Occipital lobe (tissue), 2 donors: ENCODE results near the gene PNPLA8. TPM values are rescaled to one million over a fixed set of nuclear protein-coding genes. Genes with fewer than 3 reads are reported as not detected.

ENCODE experiments used
- DNase-seq: peaks from one replicate; lab custom pipeline; 2025; lab: John Stamatoyannopoulos, UW
- total RNA-seq: library from RNA; depleted of rRNA; stranded (reverse); fragments of >200 nt; gene quantifications from one replicate; pipeline ENCODE4 v1.2.3, GENCODE V29; 2014

The PNPLA8 gene
- total RNA-seq, 1 donor from 2014 or later, result 89.8 TPM

DNA sequence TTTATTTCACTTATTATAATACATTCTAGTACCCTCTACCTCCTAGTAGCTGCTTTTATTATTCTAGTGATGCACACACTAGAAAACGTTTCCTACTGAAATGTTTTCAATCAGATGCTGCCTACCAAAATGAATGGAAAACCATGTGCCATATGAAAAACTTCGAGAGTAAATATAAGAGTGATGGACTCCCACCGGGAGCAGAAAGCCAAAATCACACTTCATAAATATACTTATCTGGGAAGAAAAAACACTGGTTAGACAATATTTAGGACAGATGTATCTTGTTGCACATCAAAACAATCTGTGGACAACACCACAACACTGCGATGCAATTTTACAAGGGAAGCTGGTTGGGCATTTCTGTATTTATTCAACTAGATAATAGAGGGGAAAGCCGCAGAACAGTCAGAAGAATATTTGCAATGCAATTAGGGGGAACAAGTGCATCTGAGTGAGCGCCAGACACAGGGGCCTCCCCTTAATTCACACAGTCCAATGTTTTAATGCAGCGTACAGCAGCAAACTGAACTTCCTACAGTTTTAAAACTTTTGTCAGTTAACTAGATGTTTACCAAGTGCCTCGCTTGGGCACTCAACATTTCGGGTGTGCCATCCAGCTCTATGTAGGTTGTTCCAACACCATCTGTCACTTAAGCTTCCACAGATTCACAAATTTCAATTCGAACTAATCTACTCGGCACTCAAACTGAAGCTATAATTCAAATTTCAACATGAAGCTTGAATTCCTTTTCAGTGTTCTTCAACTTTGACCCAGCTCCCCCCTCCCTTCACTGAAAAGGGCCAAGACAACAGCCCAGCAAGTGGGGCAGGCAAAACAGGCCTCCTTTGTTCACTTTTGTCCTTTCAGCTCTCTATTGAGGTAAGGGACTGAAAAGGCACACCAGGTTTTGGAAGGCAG lies 77.1 kb downstream of the PNPLA8 start:
- no peak for DNase-seq

- no peak for DNase-seq
These were observed 83.8 kb downstream of the PNPLA8 start for GRCh38 chr7:108442039-108442568.

DNA sequence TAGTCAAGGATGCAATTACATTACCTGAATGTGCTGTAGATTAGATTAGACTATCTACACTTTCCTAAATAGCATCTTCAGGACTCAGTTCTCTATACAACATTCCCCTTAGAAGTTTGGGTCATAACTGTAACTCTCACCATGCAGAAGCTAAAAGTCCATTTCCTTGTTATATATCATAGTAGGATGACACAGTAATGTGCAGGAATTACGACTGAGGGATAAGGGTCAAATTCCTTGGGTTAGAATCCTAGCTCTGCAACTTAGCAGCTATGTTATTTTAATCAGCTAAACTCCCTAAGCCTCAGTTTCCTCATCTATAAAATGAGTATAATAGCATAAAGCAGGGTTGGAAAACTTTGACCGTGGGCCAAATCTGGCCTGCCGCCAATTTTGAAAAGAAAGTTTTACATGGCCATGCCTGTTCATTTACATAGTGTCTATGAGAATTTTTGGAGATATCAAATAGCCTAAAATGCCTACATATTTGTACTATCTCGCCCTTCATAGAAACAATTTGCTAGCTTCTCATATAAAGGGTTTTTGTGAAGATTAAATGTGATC lies 84.5 kb downstream of the PNPLA8 start:
- no peak for DNase-seq

DNA sequence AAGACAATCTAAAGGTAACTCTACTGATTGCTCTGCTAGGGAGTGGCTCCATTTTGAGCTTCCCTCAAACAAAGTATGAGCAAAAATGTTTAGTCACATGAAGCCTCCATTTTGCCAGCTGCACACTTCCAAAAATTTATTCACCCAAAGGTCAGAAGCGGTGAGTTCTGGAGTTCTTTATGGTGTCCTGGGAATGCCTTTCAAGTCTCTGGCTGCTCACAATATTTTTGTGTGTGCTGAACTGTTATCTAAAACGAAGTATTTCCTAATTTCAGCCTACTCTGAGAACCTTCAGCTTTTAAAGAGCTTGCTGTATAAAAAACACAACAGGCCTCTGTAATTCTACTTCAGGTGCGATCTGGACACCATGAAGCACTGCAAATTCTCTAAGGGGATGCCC lies 85.3 kb downstream of the PNPLA8 start:
- DNase-seq, result no peak

GRCh38 chr7:108436906-108437305 lies 89.0 kb downstream of the PNPLA8 start:
- DNase-seq, result no peak

- DNase-seq, result no peak
These were observed 91.9 kb downstream of the PNPLA8 start for GRCh38 chr7:108434010-108434409.

- no peak for DNase-seq
These were observed 94.8 kb downstream of the PNPLA8 start for GRCh38 chr7:108431099-108431498.

- no peak for DNase-seq
These were observed 95.3 kb downstream of the PNPLA8 start for GRCh38 chr7:108430664-108431063.

DNA sequence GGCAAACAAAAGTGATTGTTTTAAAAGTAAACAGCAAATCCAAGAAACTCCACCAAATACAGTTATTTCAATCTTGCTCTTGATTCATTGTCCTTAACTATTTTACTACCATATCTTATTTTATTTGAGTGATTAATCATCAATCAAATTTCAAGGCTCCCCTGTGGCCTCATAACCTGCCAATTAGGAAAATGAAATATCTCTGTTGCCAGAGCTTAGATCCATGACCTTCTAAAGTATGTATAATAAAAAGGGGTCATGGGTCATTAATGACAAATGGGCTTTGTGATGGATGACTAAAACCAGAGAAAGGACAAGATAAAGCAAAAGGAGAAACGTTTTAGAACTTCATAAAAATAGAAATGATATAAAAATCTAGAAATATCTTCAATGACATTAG lies 98.2 kb downstream of the PNPLA8 start:
- no peak for DNase-seq

- DNase-seq, result no peak
These were observed 100.1 kb downstream of the PNPLA8 start for GRCh38 chr7:108425714-108426275.

DNA sequence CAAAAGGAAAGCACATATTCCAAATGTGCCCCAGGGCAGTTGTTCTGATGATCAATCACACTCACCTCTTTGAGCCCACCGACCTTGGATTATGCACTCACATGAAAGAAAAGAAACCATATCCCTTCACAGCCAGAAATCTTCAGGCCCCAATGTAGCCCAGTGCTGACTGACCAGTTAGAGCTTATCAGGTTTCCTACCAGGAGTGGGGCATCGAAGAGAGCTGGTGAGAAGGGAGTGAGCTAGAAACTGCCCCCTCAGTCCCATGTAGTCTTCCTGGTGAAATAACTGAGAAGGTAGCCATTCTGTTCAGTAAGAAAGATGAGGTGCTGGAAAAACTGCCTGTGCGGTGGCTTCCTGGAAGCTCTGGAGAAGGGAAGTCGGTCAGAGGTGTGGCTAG lies 101.9 kb downstream of the PNPLA8 start:
- DNase-seq, result no peak

GRCh38 chr7:108423089-108423989 lies 102.6 kb downstream of the PNPLA8 start:
- no peak for DNase-seq

DNA sequence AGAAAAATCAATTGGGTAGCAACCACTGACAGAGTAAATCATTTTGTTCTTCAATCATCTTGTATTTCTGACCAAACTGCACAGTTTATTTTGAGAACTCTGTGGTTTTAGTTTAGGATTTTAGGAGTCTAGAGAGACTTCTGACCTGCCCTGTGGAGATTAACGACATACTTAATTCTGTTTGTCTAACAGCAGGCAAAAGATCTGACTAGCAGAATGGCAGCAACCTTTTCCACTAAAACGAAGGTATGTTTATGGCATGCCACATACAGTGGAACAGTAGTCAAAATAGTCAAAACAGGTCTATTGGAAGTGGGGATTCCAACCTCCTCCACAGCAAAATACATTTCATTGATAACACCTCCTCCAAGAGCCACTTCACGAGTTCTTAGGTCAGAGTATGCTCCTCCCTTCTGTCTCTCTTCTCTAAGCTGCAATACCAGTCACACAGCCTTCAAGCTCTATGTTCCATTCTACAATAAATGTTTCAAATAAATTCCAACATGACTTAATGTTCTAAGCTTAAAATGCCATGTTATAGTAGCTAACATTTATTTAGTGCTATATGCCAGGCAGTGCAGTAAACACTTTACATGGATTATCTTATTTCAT lies 104.1 kb downstream of the PNPLA8 start:
- no peak for DNase-seq

Other genes starting within 250 kb of the PNPLA8 start
- gene NRCAM, start 69.7 kb downstream of the PNPLA8 start, total RNA-seq, result 112 TPM
- gene THAP5, start 43.6 kb upstream of the PNPLA8 start, total RNA-seq, result 81.7 TPM
- gene DNAJB9, start 43.7 kb upstream of the PNPLA8 start, total RNA-seq, result 48.2 TPM